Thoracic aorta (tissue), 2 donors: ENCODE measurements around the gene FOXP2. TPM values are rescaled to one million over a fixed set of nuclear protein-coding genes. Genes with fewer than 3 reads are reported as not detected.
"Not testable (repeated sequence)": the region's sequence is repeated elsewhere in the genome, so short reads cannot be mapped to it uniquely, and the experiment has no call there.

Experiments used
- ATAC-seq: fragments of 150-250 bp; one replicate; pipeline ENCODE4 v1.8.0; 2017; ENCODE audit warnings: low read depth; ENCODE audit not compliant: insufficient number of reproducible peaks, low FRiP score
- DNase-seq: peaks from one replicate; pipeline ENCODE4 v3.0.0-alpha.2; 2020; ENCODE audit warnings: low spot score
- H3K27ac ChIP-seq, 2 donors: fragments of 200-600 bp; sonication (generic); 1 replicate in 1 of 2; 2 replicates in 1 of 2; pipeline ENCODE4 v1.5.1; 2016; ENCODE audit warnings: mild to moderate bottlenecking in 2 of 2, moderate library complexity in 2 of 2
- H3K27me3 ChIP-seq: fragments of 200-600 bp; sonication (generic); replicated peaks from 2 replicates; pipeline ENCODE4 v1.6.0; 2016; ENCODE audit warnings: mild to moderate bottlenecking; ENCODE audit not compliant: insufficient read depth
- H3K36me3 ChIP-seq: fragments of 200-600 bp; sonication (generic); one replicate; pipeline ENCODE4 v1.5.1; 2016
- H3K4me1 ChIP-seq, 2 donors: fragments of 200-600 bp; sonication (generic); 1 replicate in 1 of 2; 2 replicates in 1 of 2; pipeline versions ENCODE4 v1.5.1 to v1.6.0; 2016; ENCODE audit warnings: low read depth in 2 of 2, mild to moderate bottlenecking in 1 of 2; ENCODE audit not compliant: control insufficient read depth in 1 of 2
- H3K4me3 ChIP-seq: fragments of 200-600 bp; sonication (generic); 2 replicates; pipeline ENCODE4 v1.5.1; 2016; ENCODE audit warnings: mild to moderate bottlenecking
- H3K9me3 ChIP-seq: fragments of 200-600 bp; sonication (generic); 2 replicates; pipeline ENCODE4 v1.5.1; 2016
- CTCF ChIP-seq: fragments of 200-600 bp; sonication (generic); IDR thresholded peaks from one replicate; pipeline ENCODE4 v1.5.1; 2019; ENCODE audit warnings: antibody characterized with exemption
- total RNA-seq, 2 donors: library from RNA; depleted of rRNA; stranded (reverse); fragments of >200 nt; gene quantifications; one replicate each; pipeline versions ENCODE4 v1.1.0 to v1.2.3, GENCODE V29; 2016

FOXP2 gene
- total RNA-seq, 2 donors from 2014 or later: 16.7 to 17.6 TPM

DNA sequence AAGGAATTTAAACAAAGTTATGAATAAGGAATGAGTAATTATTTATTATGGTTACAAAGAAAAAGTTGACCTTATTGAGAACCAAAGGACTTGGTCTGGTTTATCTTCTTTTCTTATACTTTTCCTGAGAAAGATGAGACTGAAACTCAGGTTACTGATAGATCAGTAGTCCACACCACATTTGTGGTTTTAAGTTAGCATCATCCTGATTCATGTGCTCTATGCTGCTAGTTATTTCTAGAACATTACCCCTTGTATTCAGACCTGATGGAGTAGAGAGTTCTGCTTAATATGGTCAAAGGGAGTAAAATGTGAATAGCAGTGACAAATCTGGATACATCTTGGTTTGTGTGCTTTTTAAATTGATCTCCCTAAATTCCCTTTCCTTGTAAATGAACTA, 63.8 kb downstream of the FOXP2 start:
- DNase-seq: no peak
- no peak overlapping the region for H3K27ac ChIP-seq
- ATAC-seq: no peak

DNA sequence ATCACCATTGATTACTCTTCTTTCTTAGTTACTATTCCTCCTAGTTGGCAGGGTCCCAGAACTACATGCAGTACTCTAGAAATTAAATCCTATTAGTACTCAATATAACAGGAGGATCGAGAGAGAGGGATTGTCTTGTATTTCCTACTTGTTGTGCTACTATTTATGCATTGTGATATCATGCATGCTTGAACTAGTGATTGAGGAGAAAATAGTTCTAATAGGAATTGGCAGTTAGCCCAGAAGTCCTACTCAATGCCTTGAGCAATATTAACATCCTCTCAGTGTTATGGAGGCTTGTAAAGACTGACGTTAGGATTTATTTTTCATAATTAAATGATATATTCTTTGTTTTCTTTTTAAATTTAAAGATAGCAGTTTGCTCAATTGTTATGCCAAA, 67.4 kb downstream of the FOXP2 start:
- DNase-seq (no peak), ATAC-seq (no peak)
- Histone ChIP-seq H3K27me3 (no peaks in the 10 kb centered on the region), H3K36me3 (no peaks in the 10 kb centered on the region), H3K4me3 (no peak overlapping the region), H3K9me3 (no peaks in the 10 kb centered on the region), H3K27ac (no peak overlapping the region), H3K4me1 (peaks cover 5 to 6% of the 10 kb centered on the region in 2 donors)
- TF ChIP-seq CTCF: no peak

More for the DNA sequence above, 63.8 kb downstream of the FOXP2 start:
- Histone ChIP-seq H3K9me3 (no peaks in the 10 kb centered on the region), H3K36me3 (no peaks in the 10 kb centered on the region), H3K27me3 (no peaks in the 10 kb centered on the region), H3K4me3 (no peak overlapping the region), H3K4me1 (peaks cover 5 to 6% of the 10 kb centered on the region in 2 donors)
- TF ChIP-seq CTCF: no peak

DNA sequence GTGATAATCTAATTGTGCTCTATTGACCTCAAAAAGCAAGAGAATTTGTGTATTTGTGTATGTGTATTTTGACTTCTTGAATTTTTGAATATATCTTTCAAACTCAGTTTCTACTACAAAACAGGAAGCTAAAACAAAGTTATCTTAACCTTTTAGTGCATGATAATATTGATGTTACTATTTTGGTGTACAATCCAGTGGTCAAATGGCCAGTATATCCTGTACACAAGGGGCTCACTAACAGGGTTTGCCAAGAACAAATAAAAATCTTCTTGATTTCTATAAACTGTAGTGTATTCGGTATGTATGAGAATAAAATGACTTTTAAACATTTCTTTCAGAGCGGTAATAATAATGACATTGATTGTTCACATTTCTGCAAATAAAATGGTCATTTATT, 69.6 kb downstream of the FOXP2 start:
- H3K27me3 ChIP-seq: no peaks in the 10 kb centered on the region
- DNase-seq: no peak
- ATAC-seq: no peak
- H3K27ac ChIP-seq: no peak overlapping the region
- H3K4me1 ChIP-seq: no peaks in the 10 kb centered on the region
- H3K4me3 ChIP-seq: no peak overlapping the region
- no peaks in the 10 kb centered on the region for H3K36me3 ChIP-seq
- no peak for TF ChIP-seq CTCF
- no peaks in the 10 kb centered on the region for H3K9me3 ChIP-seq

GRCh38 chr7:114487174-114487573, 72.6 kb downstream of the FOXP2 start:
- Histone ChIP-seq H3K36me3 (no peaks in the 10 kb centered on the region), H3K27ac (no peak overlapping the region), H3K4me1 (no peaks in the 10 kb centered on the region), H3K4me3 (no peak overlapping the region), H3K27me3 (no peaks in the 10 kb centered on the region), H3K9me3 (no peaks in the 10 kb centered on the region)
- ATAC-seq (no peak), DNase-seq (no peak)
- TF ChIP-seq CTCF: no peak

DNA sequence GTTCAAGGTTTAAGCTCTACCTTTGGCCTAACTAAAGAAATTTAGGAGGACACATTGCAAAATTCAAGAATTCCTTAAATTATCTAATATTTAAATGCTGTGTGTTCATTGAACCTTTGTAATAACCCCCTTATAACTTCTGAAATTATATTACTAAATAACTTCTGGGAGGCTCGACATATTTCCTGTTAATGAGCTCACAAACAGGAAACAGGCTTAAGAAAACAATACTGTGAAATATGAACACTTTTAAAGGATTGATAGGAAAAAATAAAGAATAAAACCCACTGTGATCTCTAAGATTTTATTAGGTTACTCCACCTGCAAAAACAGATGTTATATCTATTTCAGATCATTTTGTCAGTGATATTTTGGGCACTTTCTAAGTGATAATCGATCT, 74.1 kb downstream of the FOXP2 start:
- H3K9me3 ChIP-seq: no peaks in the 10 kb centered on the region
- no peak for TF ChIP-seq CTCF
- H3K4me3 ChIP-seq: no peak overlapping the region
- H3K36me3 ChIP-seq: no peaks in the 10 kb centered on the region
- no peaks in the 10 kb centered on the region for H3K4me1 ChIP-seq
- DNase-seq (no peak), ATAC-seq (no peak)
- no peaks in the 10 kb centered on the region for H3K27me3 ChIP-seq
- H3K27ac ChIP-seq: no peak overlapping the region

DNA sequence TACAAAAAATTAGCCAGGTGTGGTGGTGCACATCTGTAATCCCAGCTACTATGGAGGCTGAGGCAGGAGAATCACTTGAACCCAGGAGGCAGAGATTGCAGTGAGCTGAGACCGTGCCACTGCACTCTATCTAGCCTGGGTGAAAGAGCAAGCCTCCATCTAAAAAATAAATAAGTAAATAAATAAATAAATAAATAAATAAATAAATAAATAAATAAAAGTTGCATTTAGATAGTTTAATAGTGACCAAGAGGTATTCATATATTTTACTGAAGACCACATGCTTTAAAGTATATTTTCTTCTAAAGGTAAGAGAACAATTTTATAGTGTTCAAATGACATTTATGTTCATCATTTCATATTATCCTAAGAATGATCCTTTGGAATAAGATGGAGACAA, 82.9 kb downstream of the FOXP2 start:
- H3K27me3 ChIP-seq, DNase-seq, H3K4me1 ChIP-seq, H3K27ac ChIP-seq, H3K36me3 ChIP-seq, H3K9me3 ChIP-seq, ATAC-seq, H3K4me3 ChIP-seq: not testable (repeated sequence)
